ENCODE data around the gene TSPAN31. TPM values are rescaled to one million over a fixed set of nuclear protein-coding genes. Genes with fewer than 3 reads are reported as not detected.

TSPAN31 gene
- total RNA-seq, 1 donor from 2014 or later: 21.5 TPM

GRCh38 chr12:57741844-57742738 lies 2.7 kb upstream of the TSPAN31 start:
- H3K4me1 Mint-ChIP-seq (ENCODE audit: low read depth): peaks cover 27% of the 10 kb centered on the region
- H3K9me3 Mint-ChIP-seq (ENCODE audit: low read depth): no peaks in the 10 kb centered on the region
- H3K36me3 Mint-ChIP-seq (ENCODE audit: low read depth): peaks cover 8% of the 10 kb centered on the region
- TF ChIP-seq CTCF (IDR thresholded peaks at IDR 0.05): no peak
- peaks cover 23% of the 10 kb centered on the region for H3K27me3 Mint-ChIP-seq (ENCODE audit: low read depth)
- H3K27ac Mint-ChIP-seq (ENCODE audit: unreplicated experiment): no peak overlapping the region
- DNase-seq (ENCODE audit: low spot score): no peak
- H3K4me3 Mint-ChIP-seq (ENCODE audit: unreplicated experiment): no peak overlapping the region

- peaks cover 26% of the 10 kb centered on the region for H3K4me1 Mint-ChIP-seq (ENCODE audit: low read depth)
- no peak for DNase-seq (ENCODE audit: low spot score)
- no peaks in the 10 kb centered on the region for H3K9me3 Mint-ChIP-seq (ENCODE audit: low read depth)
- no peak for TF ChIP-seq CTCF (IDR thresholded peaks at IDR 0.05)
- no peak overlapping the region for H3K27ac Mint-ChIP-seq (ENCODE audit: unreplicated experiment)
- peaks cover 16% of the 10 kb centered on the region for H3K36me3 Mint-ChIP-seq (ENCODE audit: low read depth)
- H3K27me3 Mint-ChIP-seq (ENCODE audit: low read depth): peaks cover 22% of the 10 kb centered on the region
- peak overlapping the region; percentile 95 for H3K4me3 Mint-ChIP-seq (ENCODE audit: unreplicated experiment)
Measured at GRCh38 chr12:57743769-57744168, 1.1 kb upstream of the TSPAN31 start.

DNA sequence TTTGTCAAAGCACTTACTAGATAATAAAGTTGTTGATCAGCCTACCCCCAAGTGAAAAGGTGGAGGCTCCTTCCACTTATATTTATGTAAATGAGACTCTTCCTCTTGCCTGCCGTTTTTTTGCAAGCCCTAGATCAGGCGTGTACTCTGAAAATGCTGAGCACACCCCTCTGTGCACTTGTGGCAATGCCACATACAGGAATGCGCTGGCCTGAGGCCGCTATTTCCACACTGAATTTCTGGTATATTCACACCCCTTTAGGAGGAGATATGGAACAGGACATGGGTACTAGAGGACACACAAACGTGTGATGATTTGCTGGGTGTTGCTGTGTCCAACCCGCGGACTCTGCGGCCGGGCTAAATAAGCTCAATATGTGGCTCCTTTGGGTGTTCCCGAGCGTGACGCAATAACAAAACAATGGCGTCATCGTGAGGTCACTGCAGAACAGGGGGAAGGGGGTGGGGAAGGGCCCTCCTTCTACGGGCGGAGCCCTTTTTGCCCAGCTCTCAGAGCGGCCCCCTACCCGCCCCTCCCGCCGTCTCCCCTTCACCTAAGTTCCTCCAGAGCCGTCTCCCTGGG lies 554 bp upstream of the TSPAN31 start:
- peak overlapping the region; percentile 99 for H3K27ac Mint-ChIP-seq (ENCODE audit: unreplicated experiment)
- H3K27me3 Mint-ChIP-seq (ENCODE audit: low read depth): peaks cover 17% of the 10 kb centered on the region
- H3K36me3 Mint-ChIP-seq (ENCODE audit: low read depth): peaks cover 20% of the 10 kb centered on the region
- H3K4me1 Mint-ChIP-seq (ENCODE audit: low read depth): peaks cover 21% of the 10 kb centered on the region
- H3K4me3 Mint-ChIP-seq (ENCODE audit: unreplicated experiment): peak overlapping the region; percentile 95
- DNase-seq (ENCODE audit: low spot score): peak; percentile 72
- TF ChIP-seq CTCF (IDR thresholded peaks at IDR 0.05): no peak
- no peaks in the 10 kb centered on the region for H3K9me3 Mint-ChIP-seq (ENCODE audit: low read depth)

DNA sequence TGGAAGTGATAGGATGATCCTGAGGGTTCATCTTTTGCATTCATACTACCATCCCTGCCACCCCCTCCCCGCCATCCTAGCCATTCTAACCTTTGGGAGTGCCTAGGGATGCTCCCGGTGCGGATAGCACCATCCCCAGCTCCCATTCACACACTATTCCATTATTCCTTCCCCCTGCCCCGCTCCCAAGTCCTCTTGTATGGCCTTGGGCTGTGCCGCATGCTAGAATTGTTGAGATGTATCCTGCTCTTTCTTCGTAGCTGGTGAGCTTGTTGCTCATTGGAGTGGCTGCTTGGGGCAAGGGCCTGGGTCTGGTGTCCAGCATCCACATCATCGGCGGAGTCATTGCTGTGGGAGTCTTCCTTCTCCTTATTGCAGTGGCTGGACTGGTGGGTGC lies 644 bp downstream of the TSPAN31 start:
- peak overlapping the region; percentile 99 for H3K27ac Mint-ChIP-seq (ENCODE audit: unreplicated experiment)
- peaks cover 10% of the 10 kb centered on the region for H3K27me3 Mint-ChIP-seq (ENCODE audit: low read depth)
- H3K9me3 Mint-ChIP-seq (ENCODE audit: low read depth): no peaks in the 10 kb centered on the region
- no peak for DNase-seq (ENCODE audit: low spot score)
- peaks cover 25% of the 10 kb centered on the region for H3K4me1 Mint-ChIP-seq (ENCODE audit: low read depth)
- no peak for TF ChIP-seq CTCF (IDR thresholded peaks at IDR 0.05)
- peak overlapping the region; percentile 95 for H3K4me3 Mint-ChIP-seq (ENCODE audit: unreplicated experiment)
- H3K36me3 Mint-ChIP-seq (ENCODE audit: low read depth): peaks cover 22% of the 10 kb centered on the region

- peaks cover 4% of the 10 kb centered on the region for H3K27me3 Mint-ChIP-seq (ENCODE audit: low read depth)
- no peaks in the 10 kb centered on the region for H3K9me3 Mint-ChIP-seq (ENCODE audit: low read depth)
- H3K4me3 Mint-ChIP-seq (ENCODE audit: unreplicated experiment): peak overlapping the region; percentile 95
- no peak for DNase-seq (ENCODE audit: low spot score)
- peak overlapping the region; percentile 99 for H3K27ac Mint-ChIP-seq (ENCODE audit: unreplicated experiment)
- no peak for TF ChIP-seq CTCF (IDR thresholded peaks at IDR 0.05)
- H3K36me3 Mint-ChIP-seq (ENCODE audit: low read depth): peaks cover 24% of the 10 kb centered on the region
- peaks cover 30% of the 10 kb centered on the region for H3K4me1 Mint-ChIP-seq (ENCODE audit: low read depth)
Measured at GRCh38 chr12:57746025-57746424, 1.2 kb downstream of the TSPAN31 start.

All from chondrocyte (in vitro differentiated cells).